ENCODE data around the gene CPNE8.

CPNE8 gene

DNA sequence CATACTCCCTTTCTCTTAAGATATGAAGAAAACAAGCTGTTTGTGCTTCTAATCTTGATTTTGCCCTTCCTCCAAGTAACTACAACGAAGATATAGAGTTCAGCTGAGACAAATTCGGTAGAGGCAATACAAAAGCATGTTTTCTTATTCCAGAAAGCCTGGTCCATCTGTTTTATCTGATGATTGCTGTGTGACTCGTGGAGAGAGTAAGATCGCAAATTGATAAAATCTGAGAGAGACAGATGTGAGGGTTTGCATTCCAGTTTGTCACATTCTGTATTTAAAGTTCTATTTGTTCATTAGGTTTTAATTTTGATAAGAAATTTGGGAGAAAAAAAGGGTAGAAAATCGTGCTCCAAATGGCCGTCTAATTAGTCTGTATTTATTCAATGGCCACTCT, 192.1 kb downstream of the CPNE8 start:
- no peak for DNase-seq

- DNase-seq: no peak
These were observed 194.3 kb downstream of the CPNE8 start for GRCh38 chr12:38711054-38711453.

DNA sequence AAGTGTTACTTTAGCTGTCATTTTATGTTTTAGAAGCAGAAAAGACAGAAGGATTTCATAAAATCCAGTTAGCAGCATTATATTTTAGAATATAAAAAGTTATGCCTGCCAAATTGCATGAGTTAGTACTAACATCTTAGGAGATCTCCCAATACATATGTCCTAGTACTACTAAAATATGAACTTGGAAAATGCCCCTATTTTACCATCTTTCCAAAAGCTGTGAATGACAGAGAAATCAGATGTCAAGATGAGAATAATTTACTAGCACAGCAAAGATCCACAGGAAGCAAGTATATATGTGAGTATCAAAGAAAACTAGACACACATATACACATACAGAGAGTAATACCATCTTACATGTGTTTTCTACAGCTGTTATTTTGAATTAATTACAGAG, 196.9 kb downstream of the CPNE8 start:
- DNase-seq: no peak

DNA sequence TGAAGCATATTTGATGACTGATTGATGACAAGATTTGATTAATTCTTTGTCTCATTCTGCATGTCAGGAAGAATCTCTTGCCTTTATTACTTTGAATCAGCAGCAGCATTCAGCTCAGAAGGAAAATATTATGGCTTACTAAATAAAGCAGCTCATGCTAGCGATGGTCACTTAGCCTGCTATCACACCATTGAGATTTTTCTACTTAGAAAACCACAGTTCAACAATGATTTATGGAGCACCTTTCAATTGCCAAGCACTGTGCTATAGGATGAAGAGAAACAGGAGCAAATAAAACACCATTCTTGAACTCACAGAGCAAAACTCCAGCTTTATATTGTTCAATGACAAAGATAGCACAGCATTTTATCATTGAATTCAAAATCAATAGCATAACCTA, 197.7 kb downstream of the CPNE8 start:
- no peak for DNase-seq

- no peak for DNase-seq
These were observed 208.1 kb downstream of the CPNE8 start for GRCh38 chr12:38697289-38697688.

- DNase-seq: no peak
These were observed 210.3 kb downstream of the CPNE8 start for GRCh38 chr12:38695057-38695456.

DNA sequence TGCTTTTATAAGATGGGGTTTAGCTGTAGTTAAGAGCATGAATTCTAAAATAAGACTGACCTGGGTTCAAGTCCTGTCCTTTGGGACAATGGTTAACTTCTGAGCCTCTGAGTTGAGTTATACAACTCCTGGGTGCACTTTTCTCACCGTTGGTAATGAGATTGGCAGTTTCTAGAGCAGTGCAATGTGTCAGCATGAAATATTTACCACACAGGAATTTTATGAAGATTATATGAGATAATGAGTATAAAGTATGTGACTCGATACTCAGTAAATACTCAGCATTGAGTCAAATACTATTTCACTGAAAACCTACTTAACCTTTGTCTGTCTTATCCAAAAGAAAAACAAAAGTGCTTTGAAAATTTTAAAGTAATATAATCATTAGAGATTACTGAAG, 214.2 kb downstream of the CPNE8 start:
- no peak for DNase-seq

GRCh38 chr12:38690646-38691045, 214.7 kb downstream of the CPNE8 start:
- no peak for DNase-seq

- no peak for DNase-seq
These were observed 215.7 kb downstream of the CPNE8 start for GRCh38 chr12:38689704-38690103.

- DNase-seq: no peak
These were observed 216.2 kb downstream of the CPNE8 start for GRCh38 chr12:38689195-38689594.

DNA sequence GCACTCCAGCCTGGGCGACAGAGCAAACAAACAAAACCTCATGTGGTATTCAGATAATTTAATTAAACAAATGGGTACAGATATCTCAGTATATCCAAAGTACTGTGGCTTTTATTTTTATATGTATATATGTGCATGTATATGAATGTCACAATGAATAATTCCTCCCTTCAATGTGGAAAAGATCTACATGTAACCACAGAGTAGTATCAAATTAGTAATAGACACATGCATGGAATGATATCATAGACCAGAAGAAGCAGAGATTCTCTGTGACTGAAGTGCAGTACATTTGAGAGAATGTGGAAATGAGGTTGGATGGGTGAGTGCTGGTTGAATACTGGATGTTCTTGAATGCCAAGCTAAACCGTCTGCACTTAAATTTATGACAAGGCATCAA, 222.9 kb downstream of the CPNE8 start:
- DNase-seq: no peak

GRCh38 chr12:38669530-38669929, 235.9 kb downstream of the CPNE8 start:
- DNase-seq: no peak

- DNase-seq: no peak
These were observed 236.3 kb downstream of the CPNE8 start for GRCh38 chr12:38669081-38669480.

- no peak for DNase-seq
These were observed 239.0 kb downstream of the CPNE8 start for GRCh38 chr12:38666425-38666824.

DNA sequence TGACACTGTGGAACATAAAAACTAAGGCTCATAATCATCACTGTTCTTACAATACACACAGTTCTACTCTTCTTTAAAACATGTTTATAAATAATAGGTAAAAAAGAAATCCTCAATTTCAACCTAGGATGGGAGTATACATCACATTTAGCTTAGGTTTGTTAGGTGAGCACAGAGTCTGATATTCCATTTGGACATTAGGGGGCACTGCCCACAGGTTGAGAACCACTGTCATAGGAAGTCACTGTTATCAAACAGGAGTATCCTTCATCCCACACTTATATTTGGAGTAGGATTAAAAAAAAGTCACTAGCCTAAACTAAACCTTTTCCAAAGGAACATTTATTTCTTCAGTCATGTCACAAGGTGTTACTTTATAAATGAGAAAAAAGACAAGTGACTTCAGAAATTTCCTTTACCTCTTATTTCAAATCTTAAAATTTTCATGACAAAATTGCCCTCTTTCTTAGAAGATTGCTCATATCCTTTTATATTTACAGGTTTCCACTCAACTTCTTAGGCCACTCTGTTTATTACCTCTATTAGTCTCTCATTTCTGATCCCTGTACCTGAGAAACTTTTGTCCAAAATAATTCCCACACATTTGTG, 240.6 kb downstream of the CPNE8 start:
- DNase-seq: no peak

DNA sequence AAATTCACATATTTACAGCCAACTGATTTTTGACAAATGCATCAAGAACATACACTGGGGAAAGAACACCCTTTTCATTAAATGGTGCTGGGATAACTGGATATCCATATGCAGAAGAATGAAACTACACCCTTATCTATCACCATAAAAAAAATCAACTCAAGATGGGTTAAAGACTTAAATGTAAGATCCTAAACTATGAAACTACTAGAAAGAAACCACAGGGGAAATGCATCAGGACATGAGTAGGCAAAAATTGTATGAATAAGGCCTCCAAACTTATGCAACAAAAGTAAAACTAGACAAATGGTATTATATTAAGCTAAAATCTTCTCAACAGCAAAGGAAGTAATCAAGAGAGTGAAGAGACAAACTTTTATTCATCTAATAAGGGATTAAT, 242.6 kb downstream of the CPNE8 start:
- no peak for DNase-seq

DNA sequence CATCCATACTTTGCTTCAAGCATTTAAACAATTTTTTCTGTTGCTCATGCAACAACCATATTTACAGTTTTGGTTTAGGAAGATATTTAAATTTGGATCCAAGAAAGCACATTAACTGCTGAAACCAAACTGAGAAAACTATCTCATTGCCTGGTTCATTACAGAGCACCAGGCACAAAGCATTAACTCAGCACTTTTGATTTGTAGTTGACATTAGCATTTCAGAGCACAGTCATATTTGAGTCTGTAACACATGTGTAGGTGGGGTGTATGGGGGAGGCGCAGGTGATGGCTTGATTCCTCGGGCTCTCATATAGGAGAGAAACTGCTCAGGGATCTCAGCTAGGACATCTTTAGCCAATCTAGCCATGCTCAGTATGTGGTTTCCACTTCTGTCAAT, 251.7 kb downstream of the CPNE8 start:
- no peak for DNase-seq

GRCh38 chr12:38648813-38649212, 256.6 kb downstream of the CPNE8 start:
- DNase-seq: no peak

GRCh38 chr12:38646146-38646545, 259.2 kb downstream of the CPNE8 start:
- no peak for DNase-seq

DNA sequence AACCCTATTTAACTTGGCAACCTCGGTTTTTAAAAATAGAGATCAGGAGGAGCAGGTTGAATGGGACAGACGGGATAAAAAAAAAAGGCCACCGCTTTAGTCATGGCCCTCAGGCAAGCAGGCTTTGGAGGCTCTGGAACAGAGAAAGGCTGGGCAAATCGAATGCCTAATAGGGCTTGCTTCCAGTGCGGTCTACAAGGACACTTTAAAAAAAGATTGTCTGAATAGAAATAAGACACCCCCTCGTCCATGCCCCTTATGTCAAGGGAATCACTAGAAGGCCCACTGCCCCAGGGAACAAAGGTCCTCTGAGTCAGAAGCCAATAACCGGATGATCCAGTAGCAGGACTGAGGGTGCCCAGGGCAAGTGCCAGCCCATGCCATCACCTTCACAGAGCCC, 265.8 kb downstream of the CPNE8 start:
- DNase-seq: no peak

DNA sequence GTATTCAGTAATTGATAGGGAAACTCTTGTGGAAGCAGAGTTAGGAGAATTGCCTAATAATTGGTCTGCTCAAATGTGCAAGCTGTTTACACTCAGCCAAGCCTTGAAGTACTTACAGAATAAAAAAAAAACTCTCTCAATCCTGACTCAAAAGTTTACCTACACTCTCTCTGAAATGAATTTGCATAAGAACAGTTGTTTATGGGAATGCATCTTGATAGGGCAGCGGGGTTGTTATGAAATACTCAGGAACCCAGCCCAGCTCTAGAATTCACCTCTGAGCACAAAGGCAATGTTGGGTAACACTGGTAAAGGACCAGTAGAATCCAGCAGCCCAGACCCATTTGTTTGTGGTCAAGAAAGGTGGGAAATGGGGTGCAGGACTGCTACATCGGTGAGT, 267.0 kb downstream of the CPNE8 start:
- no peak for DNase-seq

DNA sequence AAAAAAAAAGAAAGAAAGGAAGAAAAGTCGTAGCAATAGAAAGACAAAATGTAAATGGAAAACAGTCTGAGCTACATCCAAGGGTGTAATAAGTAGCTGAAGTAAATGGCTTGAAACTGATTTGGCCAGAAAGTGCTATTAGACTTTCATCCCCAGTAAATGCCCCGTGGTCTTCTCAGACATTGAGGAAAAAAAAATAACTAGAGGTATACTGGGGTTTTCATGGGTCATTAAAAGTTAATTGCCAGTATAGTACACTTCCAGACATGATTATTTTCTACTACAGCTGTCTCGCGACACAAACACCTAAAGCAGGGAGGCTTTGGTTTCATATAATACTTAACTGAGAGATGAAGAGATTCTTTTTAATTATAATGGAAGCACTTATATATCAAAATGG, 271.9 kb downstream of the CPNE8 start:
- no peak for DNase-seq

- DNase-seq: no peak
These were observed 276.3 kb downstream of the CPNE8 start for GRCh38 chr12:38629064-38629463.

- no peak for DNase-seq
These were observed 277.1 kb downstream of the CPNE8 start for GRCh38 chr12:38628288-38628687.

- DNase-seq: no peak
These were observed 280.1 kb downstream of the CPNE8 start for GRCh38 chr12:38625306-38625705.

DNA sequence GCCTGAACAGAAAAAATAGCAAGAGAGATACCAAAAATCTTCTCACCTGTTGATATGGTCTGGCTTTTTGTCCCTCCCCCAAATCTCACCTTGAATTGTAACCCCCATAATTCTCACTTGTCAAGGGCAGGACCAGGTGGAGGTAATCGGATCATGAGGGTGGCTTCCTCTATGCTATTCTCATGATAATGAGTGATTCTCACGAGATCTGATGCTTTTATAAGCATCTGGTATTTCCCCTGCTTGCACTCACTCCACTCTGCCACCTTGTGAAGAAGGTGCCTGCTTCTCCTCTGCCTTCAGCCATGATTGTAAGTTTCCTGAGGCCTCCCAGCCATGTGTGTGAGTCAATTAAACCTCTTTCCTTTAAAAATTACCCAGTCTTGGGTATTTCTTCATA, 291.2 kb downstream of the CPNE8 start:
- no peak for DNase-seq

Measured in CD4-positive, alpha-beta T cell treated with Interferon gamma for 1 hour (primary cell).